Measurements from ENCODE around the gene TSPY2. TPM values are rescaled to one million over a fixed set of nuclear protein-coding genes. Genes with fewer than 3 reads are reported as not detected.
"Not testable (repeated sequence)": the region's sequence is repeated elsewhere in the genome, so short reads cannot be mapped to it uniquely, and the experiment has no call there.

Gene TSPY2, protein sequence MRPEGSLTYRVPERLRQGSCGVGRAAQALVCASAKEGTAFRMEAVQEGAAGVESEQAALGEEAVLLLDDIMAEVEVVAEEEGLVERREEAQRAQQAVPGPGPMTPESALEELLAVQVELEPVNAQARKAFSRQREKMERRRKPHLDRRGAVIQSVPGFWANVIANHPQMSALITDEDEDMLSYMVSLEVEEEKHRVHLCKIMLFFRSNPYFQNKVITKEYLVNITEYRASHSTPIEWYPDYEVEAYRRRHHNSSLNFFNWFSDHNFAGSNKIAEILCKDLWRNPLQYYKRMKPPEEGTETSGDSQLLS
- total RNA-seq (ENCODE audit: unreplicated experiment): not detected
- long read RNA-seq: 0 reads

DNA sequence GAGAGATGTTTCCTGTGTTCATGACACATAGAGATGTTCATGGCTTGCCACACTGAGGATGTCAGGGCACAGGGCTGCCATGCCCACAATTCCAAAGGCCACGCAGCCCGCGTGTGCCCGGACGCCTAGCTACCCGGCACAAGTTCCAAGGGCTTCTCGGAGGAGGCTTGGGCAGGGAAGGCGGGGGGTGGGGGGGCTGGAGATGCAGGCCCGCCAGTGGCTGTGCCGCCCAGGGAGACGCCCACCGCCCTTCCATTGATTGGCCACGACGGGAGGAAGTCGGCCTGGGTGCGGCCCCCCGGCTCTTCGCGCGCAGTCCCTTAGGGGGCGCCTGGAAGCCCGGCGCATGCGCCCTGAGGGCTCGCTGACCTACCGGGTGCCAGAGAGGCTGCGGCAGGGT, at the start of gene TSPY2:
Gene TSPY2, plus strand, starts transcription at position 301 of the 400 bp plus-strand sequence. Its CDS starts 46 bp downstream, at position 347.
- not testable (repeated sequence) for H3K9me3 Mint-ChIP-seq (ENCODE audit: unreplicated experiment); DNase-seq; H3K4me3 Mint-ChIP-seq (ENCODE audit: unreplicated experiment); H3K36me3 Mint-ChIP-seq (ENCODE audit: unreplicated experiment); H3K27ac Mint-ChIP-seq (ENCODE audit: unreplicated experiment); H3K4me1 Mint-ChIP-seq (ENCODE audit: low read depth, unreplicated experiment); H3K27me3 Mint-ChIP-seq (ENCODE audit: unreplicated experiment)

DNA sequence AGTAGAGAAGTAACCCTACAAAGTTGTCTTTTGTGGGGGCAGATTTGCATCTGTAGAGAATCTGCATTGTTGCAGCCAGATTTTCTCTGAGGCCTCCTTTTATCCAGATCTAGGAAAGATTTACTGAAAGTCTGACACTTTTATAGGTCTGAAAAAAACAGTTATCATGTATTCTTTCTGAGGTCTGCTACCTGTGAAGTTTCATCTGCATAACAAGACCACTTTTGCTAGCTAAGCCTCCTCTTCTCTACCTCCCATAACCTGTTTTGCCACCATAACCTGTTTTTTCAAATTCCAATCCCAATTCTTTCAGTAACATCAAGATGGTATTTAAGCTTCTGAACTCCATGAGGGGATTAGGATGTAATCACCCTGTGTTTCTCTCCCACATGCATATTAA, 36.5 kb upstream of the TSPY2 start:
- H3K9me3 Mint-ChIP-seq (ENCODE audit: unreplicated experiment); H3K4me1 Mint-ChIP-seq (ENCODE audit: low read depth, unreplicated experiment); H3K36me3 Mint-ChIP-seq (ENCODE audit: unreplicated experiment); DNase-seq; H3K27ac Mint-ChIP-seq (ENCODE audit: unreplicated experiment); H3K4me3 Mint-ChIP-seq (ENCODE audit: unreplicated experiment); H3K27me3 Mint-ChIP-seq (ENCODE audit: unreplicated experiment): not testable (repeated sequence)

GRCh38 chrY:6217045-6217444, 29.0 kb upstream of the TSPY2 start:
- H3K27me3 Mint-ChIP-seq (ENCODE audit: unreplicated experiment); H3K36me3 Mint-ChIP-seq (ENCODE audit: unreplicated experiment); H3K4me3 Mint-ChIP-seq (ENCODE audit: unreplicated experiment); H3K4me1 Mint-ChIP-seq (ENCODE audit: low read depth, unreplicated experiment); H3K27ac Mint-ChIP-seq (ENCODE audit: unreplicated experiment); H3K9me3 Mint-ChIP-seq (ENCODE audit: unreplicated experiment); DNase-seq: not testable (repeated sequence)

DNA sequence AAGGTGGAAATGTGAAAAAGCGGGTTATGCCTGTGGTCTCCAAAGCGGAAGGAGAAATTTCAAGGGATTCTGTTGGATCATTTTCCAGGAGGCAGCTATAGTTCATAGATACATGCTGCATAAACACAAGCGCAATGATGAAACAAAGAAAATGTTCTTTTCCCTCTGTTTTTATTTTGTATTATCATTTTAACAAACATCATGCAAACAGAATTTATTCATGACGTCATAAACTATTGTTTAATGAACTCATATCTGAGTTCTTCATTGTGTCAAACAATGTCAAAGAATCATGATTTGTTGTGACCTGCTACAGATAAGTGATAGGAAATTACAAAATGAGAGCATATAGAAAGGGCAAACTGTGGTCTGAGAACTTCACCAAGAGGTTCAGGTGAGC, 23.8 kb downstream of the TSPY2 start:
- DNase-seq; H3K27ac Mint-ChIP-seq (ENCODE audit: unreplicated experiment); H3K27me3 Mint-ChIP-seq (ENCODE audit: unreplicated experiment); H3K36me3 Mint-ChIP-seq (ENCODE audit: unreplicated experiment); H3K9me3 Mint-ChIP-seq (ENCODE audit: unreplicated experiment); H3K4me3 Mint-ChIP-seq (ENCODE audit: unreplicated experiment); H3K4me1 Mint-ChIP-seq (ENCODE audit: low read depth, unreplicated experiment): not testable (repeated sequence)
